Stimulated activated CD8-positive, alpha-beta memory T cell treated with anti-CD3 and anti-CD28 coated beads, Interleukin-12 subunit alpha, Interleukin-12 subunit beta, amount 100 ng/mL, for 1 hour (primary cell): ENCODE results near the gene MYO18B.

Experiments used
- DNase-seq: peaks from one replicate; pipeline ENCODE4 v3.0.0-alpha.2; 2020; ENCODE audit warnings: low read depth

MYO18B gene

GRCh38 chr22:26053737-26054316 lies 311.8 kb downstream of the MYO18B start:
- no peak for DNase-seq

- no peak for DNase-seq
Observed at GRCh38 chr22:26054841-26055605, 313.0 kb downstream of the MYO18B start.

- DNase-seq = no peak
Observed at GRCh38 chr22:26055693-26056092, 313.7 kb downstream of the MYO18B start.

DNA sequence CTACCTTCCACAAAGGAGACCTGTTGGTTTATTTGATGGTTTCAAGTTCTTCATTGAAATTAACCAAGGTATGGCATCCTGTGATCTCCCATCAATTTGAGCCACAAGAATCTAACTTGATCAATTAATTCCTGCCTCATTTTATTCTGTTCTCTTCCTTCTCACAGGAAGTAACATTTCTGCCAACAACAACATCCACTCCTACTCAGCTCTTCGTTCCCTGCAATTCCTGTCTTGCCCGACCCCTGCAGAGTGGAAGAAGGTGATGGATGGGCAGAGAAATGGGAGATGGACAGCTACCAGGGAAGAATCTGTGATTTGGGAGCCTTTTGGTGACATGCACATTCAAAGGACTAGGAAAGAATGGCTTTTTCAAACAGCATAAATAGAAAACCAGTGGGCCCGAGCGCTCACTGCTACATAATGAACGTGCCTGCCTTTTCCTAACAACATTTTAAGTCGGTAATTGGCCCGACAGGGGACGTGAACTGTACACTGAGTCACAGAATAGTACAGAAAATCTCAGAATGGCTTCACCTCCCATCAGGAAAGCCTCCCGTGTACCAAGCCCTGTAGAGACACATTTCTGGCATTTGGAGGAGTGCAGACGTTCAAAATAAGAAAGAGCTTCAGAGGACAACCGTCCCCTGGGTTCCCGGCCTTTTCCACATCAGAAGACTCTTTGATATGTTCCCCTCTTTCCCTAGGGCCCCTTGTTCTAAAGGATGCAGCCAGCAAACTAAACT lies 314.6 kb downstream of the MYO18B start:
- no peak for DNase-seq

GRCh38 chr22:26057731-26058130 lies 315.7 kb downstream of the MYO18B start:
- no peak for DNase-seq

DNA sequence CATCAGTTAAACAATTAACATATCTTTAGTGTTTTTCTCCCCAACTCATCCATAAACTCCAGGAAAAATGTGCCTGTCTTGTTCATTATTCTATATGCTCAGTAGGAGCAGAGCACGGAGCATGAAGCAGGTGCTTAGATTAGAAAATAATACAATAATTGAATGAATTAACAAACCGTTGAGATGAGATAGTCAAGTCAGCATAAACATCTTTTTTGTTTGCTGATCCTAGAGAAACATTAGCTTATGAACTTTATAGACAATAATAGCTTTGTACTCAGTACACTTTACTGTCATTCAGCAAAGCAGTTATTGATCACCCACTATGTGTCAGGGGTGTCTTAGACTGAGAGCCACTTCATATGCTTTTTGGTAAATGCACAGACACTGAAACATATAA lies 322.1 kb downstream of the MYO18B start:
- no peak for DNase-seq

DNA sequence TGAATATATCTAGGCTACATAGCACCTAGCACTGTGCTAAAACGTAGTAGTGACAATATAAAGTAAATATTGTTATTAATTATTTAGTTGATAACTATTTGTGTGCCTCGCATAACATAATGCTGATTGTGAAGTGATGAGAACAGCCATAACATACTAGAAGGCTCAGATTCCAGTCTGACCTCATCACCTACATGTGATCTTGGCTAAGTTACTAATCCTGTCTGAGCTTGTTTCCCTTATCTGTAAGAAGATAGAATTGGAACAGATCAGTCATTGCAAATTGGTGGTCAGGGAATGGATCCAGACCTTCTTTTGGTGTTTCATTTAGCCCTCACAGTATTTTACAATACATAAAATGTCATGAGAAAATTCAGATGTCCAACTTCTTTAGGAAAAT lies 323.9 kb downstream of the MYO18B start:
- DNase-seq = no peak

DNA sequence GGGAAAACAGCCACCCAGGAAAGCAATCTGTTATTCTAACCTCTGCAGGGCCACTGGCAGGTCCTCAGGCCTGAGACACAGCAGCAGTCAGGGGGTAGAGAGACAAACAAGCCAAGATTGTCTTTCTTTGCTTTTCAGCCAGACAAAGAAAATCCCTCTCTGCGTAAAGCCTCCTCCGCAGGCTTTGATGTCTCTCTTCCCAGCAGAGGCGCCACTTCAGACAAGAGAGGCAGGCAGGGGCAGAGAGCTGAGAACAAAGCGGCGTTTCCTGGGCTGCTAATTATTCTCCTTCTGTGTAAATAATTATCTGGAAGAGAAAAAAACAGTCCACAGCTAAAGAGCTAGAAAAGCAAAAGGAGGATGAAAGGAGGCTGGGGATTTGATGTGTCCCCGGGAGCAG lies 324.5 kb downstream of the MYO18B start:
- DNase-seq = no peak

DNA sequence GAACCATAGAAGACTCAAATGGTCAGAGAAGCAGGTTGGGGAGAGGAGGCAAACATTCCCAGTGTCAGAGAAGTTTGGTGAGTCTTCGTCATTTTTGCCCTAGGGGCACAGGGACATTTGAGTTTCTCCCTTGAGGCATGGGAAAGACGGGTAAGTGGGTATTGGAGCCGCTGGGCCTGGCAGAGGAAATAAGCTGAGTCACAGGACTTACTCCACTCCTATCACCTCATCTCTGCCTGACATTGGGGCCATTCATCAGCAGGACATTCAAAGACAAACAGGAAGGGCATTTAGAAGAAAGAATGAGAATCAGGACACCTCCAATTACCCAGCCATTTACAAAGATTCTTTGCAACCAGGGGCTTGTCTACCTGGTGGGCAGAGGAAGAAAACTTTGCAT lies 326.6 kb downstream of the MYO18B start:
- DNase-seq = no peak

GRCh38 chr22:26072621-26073020 lies 330.6 kb downstream of the MYO18B start:
- DNase-seq = no peak

DNA sequence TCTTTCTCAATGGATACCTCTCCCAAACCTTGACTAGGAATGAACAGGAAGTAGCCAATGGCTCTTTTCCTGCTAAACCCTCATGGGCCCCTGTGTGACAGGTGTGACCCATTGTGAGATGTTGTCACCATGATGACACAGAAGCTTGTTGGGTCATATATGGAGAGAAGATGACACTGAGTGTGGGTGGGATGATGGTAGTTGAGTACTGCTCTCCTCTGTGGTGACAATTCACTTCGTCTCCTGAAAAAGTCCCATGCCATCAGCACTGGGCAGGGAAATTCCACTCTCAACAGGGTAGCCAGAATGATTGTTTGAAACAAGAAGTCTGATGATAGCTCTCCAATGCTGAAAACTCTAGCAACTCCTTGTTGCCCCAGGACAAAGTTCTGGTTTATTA lies 333.3 kb downstream of the MYO18B start:
- DNase-seq = no peak

DNA sequence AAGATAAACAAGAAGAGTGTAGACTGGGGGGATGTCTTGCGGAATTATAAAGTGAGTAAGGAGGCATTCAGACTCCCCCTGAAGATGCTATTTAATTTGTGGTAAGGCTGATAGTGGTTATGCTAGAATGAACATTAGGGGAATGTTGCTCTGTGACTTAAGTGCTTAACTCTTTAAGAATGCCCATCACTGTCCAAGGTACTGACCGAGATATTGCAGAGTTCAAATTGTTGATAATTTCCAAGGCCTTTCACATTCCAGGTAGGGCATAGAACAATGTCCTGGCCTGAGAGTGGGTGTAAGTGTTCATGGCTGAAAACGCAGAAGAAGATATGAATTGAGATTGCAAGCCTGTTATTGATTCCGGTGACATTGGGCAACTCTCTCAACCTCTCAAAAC lies 337.0 kb downstream of the MYO18B start:
- no peak for DNase-seq
